ENCODE data around the gene CFAP20DC. TPM values are rescaled to one million over a fixed set of nuclear protein-coding genes. Genes with fewer than 3 reads are reported as not detected.

Gene CFAP20DC
- total and polyA plus RNA-seq, 2 of the 8 experiments (the other 6 are each of a cell fraction or from before 2014, with no cell fraction given): 2.2 to 2.8 TPM

GRCh38 chr3:59079962-59080361 lies 30.1 kb upstream of the CFAP20DC start:
- Histone ChIP-seq H4K8ac (ENCODE audit: extremely low read depth, insufficient read depth, low read length) (no peak overlapping the region), H3K36me3 (ENCODE audit: control insufficient read depth in 2 of 4, insufficient read depth in 4 of 4, low read length in 3 of 4) (no peaks in the 10 kb centered on the region), H3K27me3 (replicated peaks in 1 of 4; ENCODE audit: control insufficient read depth in 3 of 4, extremely low read depth in 1 of 4, insufficient read depth in 3 of 4, low read length in 3 of 4) (no peaks in the 10 kb centered on the region), H2AFZ (ENCODE audit: low read length) (no peak overlapping the region), H2BK5ac (ENCODE audit: low read depth, low read length) (no peak overlapping the region), H3K23me2 (ENCODE audit: low read depth, low read length) (no peaks in the 10 kb centered on the region), H2BK120ac (replicated peaks; ENCODE audit: low read depth, low read length) (no peak overlapping the region), H3K27ac (ENCODE audit: low read depth, low read length) (no peak overlapping the region), H4K5ac (ENCODE audit: insufficient read length, low read depth, low read length) (no peak overlapping the region), H2AK5ac (ENCODE audit: low read depth, low read length) (no peak overlapping the region), H3K79me1 (ENCODE audit: low read depth, low read length) (no peaks in the 10 kb centered on the region), H4K20me1 (replicated peaks in 1 of 2; ENCODE audit: control insufficient read depth in 1 of 2, insufficient read depth in 2 of 2, low read length in 2 of 2) (no peaks in the 10 kb centered on the region), H3K79me2 (ENCODE audit: control insufficient read depth in 1 of 2, insufficient read depth in 2 of 2, low read length in 2 of 2) (no peaks in the 10 kb centered on the region), H3K14ac (ENCODE audit: insufficient read length) (no peak overlapping the region), H3K9ac (replicated peaks in 1 of 4; ENCODE audit: extremely low read depth in 1 of 4, low read depth in 3 of 4, low read length in 3 of 4) (no peak overlapping the region), H3K4me1 (replicated peaks in 1 of 4; ENCODE audit: control insufficient read depth in 3 of 4, insufficient read depth in 4 of 4, low read length in 3 of 4) (no peaks in the 10 kb centered on the region; a peak in 1 of 7 replicates), H2BK20ac (ENCODE audit: low read length) (no peak overlapping the region), H3K4ac (replicated peaks; ENCODE audit: insufficient read length, low read depth, low read length) (no peak overlapping the region), H3K4me3 (ENCODE audit: extremely low read depth in 1 of 4, insufficient read depth in 2 of 4, low read depth in 3 of 4, low read length in 4 of 4) (no peak overlapping the region), H3K9me3 (ENCODE audit: insufficient read depth in 2 of 2, low read depth in 1 of 2, low read length in 1 of 2) (no peaks in the 10 kb centered on the region), H3K56ac (replicated peaks; ENCODE audit: insufficient read length, low read depth, low read length) (no peak overlapping the region), H4K91ac (replicated peaks; ENCODE audit: insufficient read length, low read length) (no peak overlapping the region), H3K4me2 (ENCODE audit: insufficient read depth in 1 of 2, low read depth in 2 of 2, low read length in 2 of 2) (no peak overlapping the region), H3K23ac (ENCODE audit: insufficient read length) (no peak overlapping the region), H2BK15ac (ENCODE audit: low read length) (no peak overlapping the region), H2BK12ac (ENCODE audit: low read depth, low read length) (no peak overlapping the region), H3K18ac (ENCODE audit: extremely low read depth, low read length) (no peak overlapping the region)
- DNase-seq (ENCODE audit: low read depth in 1 of 2, low spot score in 2 of 2): no peak
- no peak for TF ChIP-seq ATF3 (IDR thresholded peaks at IDR 0.05; ENCODE audit: insufficient read depth, low read depth, low read length)
- TF ChIP-seq POU5F1 (IDR thresholded peaks at IDR 0.05; ENCODE audit: low read depth, low read length): no peak
- TF ChIP-seq GTF2F1 (IDR thresholded peaks at IDR 0.05; ENCODE audit: borderline replicate concordance, low read depth, low read length): no peak
- TF ChIP-seq POLR2A (IDR thresholded peaks at IDR 0.05; ENCODE audit: control extremely low read depth in 1 of 2, low read depth in 2 of 2, low read length in 2 of 2): no peak
- TF ChIP-seq TCF12 (IDR thresholded peaks at IDR 0.05; ENCODE audit: low read depth, low read length): no peak
- no peak for TF ChIP-seq RFX5 (IDR thresholded peaks at IDR 0.05; ENCODE audit: borderline replicate concordance, low read depth, low read length)
- TF ChIP-seq MAX (IDR thresholded peaks at IDR 0.05): no peak
- no peak for TF ChIP-seq SP4 (IDR thresholded peaks at IDR 0.05; ENCODE audit: low read length)
- no peak for TF ChIP-seq CHD1 (IDR thresholded peaks at IDR 0.05; ENCODE audit: low read depth, low read length)
- TF ChIP-seq MAFK (IDR thresholded peaks at IDR 0.05; ENCODE audit: low read depth, low read length): no peak
- no peak for TF ChIP-seq TBP (IDR thresholded peaks at IDR 0.05; ENCODE audit: low read depth, low read length)
- TF ChIP-seq SAP30 (IDR thresholded peaks at IDR 0.05; ENCODE audit: insufficient read depth, insufficient replicate concordance, low read length): no peak
- no peak for TF ChIP-seq CBX8 (IDR thresholded peaks at IDR 0.05; ENCODE audit: borderline replicate concordance, low read depth, low read length)
- no peak for TF ChIP-seq NRF1 (IDR thresholded peaks at IDR 0.05; ENCODE audit: low read depth, low read length)
- WGBS, 2 experiments (ENCODE audit: extremely low coverage in 1 of 2, insufficient coverage in 1 of 2, insufficient read length in 1 of 2, insufficient replicate concordance in 2 of 2, low coverage in 1 of 2, low lambda C conversion rate in 2 of 2, missing lambda C conversion rate in 1 of 2): 82% methylated on average over 1 of the region's 1 CpG; no CpG with 5 or more reads in 1 of the 2 experiments
- CTCF ChIA-PET (ENCODE audit: partially characterized antibody): no interaction called here
- POLR2A ChIA-PET (ENCODE audit: partially characterized antibody): no interaction called here
- no peak for FAIRE-seq

Measured in H1 (cell line).